ENCODE data around the gene MAP9.

DNA sequence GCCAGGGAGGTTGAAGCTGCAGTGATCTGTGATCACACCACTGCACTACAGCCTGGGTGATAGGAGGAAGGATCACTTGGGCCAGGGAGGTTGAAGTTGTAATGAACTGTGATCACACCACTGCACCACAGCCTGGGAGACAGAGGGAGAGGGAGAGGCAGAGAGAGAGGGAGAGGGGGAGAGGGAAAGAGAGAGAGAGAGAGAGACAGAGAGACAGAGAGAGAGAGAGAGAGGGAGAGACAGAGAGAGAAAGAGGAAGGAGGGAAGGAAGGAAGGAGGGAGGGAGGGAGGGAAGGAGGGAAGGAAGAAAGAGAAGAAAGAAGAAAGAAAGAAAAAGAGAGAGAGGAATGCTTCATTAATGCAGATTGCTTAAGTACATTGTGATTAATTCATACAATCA is 15.2 kb upstream of the MAP9 start:
- no peak for TF ChIP-seq EZH2phosphoT487 (IDR thresholded peaks at IDR 0.05; ENCODE audit: insufficient read depth, low read depth)
- TF ChIP-seq EZH2 (IDR thresholded peaks at IDR 0.05; ENCODE audit: insufficient read depth, poor library complexity, severe bottlenecking), result no peak

Data from GM23248 (cell line).